ENCODE results near the gene C16orf90.

- TF ChIP-seq, protein P1, sequence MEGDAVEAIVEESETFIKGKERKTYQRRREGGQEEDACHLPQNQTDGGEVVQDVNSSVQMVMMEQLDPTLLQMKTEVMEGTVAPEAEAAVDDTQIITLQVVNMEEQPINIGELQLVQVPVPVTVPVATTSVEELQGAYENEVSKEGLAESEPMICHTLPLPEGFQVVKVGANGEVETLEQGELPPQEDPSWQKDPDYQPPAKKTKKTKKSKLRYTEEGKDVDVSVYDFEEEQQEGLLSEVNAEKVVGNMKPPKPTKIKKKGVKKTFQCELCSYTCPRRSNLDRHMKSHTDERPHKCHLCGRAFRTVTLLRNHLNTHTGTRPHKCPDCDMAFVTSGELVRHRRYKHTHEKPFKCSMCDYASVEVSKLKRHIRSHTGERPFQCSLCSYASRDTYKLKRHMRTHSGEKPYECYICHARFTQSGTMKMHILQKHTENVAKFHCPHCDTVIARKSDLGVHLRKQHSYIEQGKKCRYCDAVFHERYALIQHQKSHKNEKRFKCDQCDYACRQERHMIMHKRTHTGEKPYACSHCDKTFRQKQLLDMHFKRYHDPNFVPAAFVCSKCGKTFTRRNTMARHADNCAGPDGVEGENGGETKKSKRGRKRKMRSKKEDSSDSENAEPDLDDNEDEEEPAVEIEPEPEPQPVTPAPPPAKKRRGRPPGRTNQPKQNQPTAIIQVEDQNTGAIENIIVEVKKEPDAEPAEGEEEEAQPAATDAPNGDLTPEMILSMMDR (conservative IDR thresholded peaks at IDR 0.05; ENCODE audit: low read depth, low read length), result no peak
- TF ChIP-seq EZH2 (IDR thresholded peaks at IDR 0.05; ENCODE audit: low read length, unreplicated experiment), result no peak
These were observed 18.7 kb upstream of the C16orf90 start for GRCh38 chr16:3513892-3514583.

Data from PC-3 (cell line).